GM19025 (cell line): ENCODE data around the gene CEP295NL.
"Not testable (repeated sequence)": the region's sequence is repeated elsewhere in the genome, so short reads cannot be mapped to it uniquely, and the experiment has no call there.

Experiments used
- ATAC-seq: cut with Tn5 transposase; IDR thresholded peaks from one replicate; pipeline ENCODE4 v1.9.1; 2021; ENCODE audit warnings: mild to moderate bottlenecking, low read depth, moderate library complexity; ENCODE audit not compliant: unreplicated experiment

CEP295NL gene

GRCh38 chr17:78933025-78933958, 30.3 kb upstream of the CEP295NL start:
- ATAC-seq = no peak

GRCh38 chr17:78929908-78930775, 27.1 kb upstream of the CEP295NL start:
- no peak for ATAC-seq

- ATAC-seq = no peak
Observed at GRCh38 chr17:78925662-78926555, 22.9 kb upstream of the CEP295NL start.

- ATAC-seq = no peak
Observed at GRCh38 chr17:78925234-78925633, 22.2 kb upstream of the CEP295NL start, which contains the start of gene TIMP2. TIMP2 (minus strand) TSS chr17:78925387; CDS start chr17:78925088, 299 bp downstream.

GRCh38 chr17:78924481-78925151, 21.6 kb upstream of the CEP295NL start:
- ATAC-seq = no peak

- no peak for ATAC-seq
Observed at GRCh38 chr17:78923660-78924453, 20.9 kb upstream of the CEP295NL start.

- ATAC-seq = no peak
Observed at GRCh38 chr17:78922816-78923498, 20.0 kb upstream of the CEP295NL start.

- no peak for ATAC-seq
Observed at GRCh38 chr17:78921437-78921971, 18.5 kb upstream of the CEP295NL start.

GRCh38 chr17:78920528-78920927, 17.5 kb upstream of the CEP295NL start:
- ATAC-seq = no peak

- no peak for ATAC-seq
Observed at GRCh38 chr17:78919861-78920450, 17.0 kb upstream of the CEP295NL start.

- ATAC-seq = no peak
Observed at GRCh38 chr17:78918979-78919378, 16.0 kb upstream of the CEP295NL start.

- no peak for ATAC-seq
Observed at GRCh38 chr17:78917451-78918275, 14.7 kb upstream of the CEP295NL start.

- ATAC-seq = no peak
Observed at GRCh38 chr17:78915872-78916632, 13.1 kb upstream of the CEP295NL start.

GRCh38 chr17:78913115-78913514, 10.1 kb upstream of the CEP295NL start:
- no peak for ATAC-seq

- ATAC-seq = no peak
Observed at GRCh38 chr17:78912082-78912481, 9.1 kb upstream of the CEP295NL start.

- ATAC-seq = not testable (repeated sequence)
Observed at GRCh38 chr17:78911543-78911942, 8.5 kb upstream of the CEP295NL start.
